Measurements from ENCODE around the gene ST6GALNAC6. TPM values are rescaled to one million over a fixed set of nuclear protein-coding genes. Genes with fewer than 3 reads are reported as not detected.

Gene ST6GALNAC6
- total and polyA plus RNA-seq, 2 of the 4 experiments (the other 2 are of a cell fraction): 35.7 to 48.6 TPM

DNA sequence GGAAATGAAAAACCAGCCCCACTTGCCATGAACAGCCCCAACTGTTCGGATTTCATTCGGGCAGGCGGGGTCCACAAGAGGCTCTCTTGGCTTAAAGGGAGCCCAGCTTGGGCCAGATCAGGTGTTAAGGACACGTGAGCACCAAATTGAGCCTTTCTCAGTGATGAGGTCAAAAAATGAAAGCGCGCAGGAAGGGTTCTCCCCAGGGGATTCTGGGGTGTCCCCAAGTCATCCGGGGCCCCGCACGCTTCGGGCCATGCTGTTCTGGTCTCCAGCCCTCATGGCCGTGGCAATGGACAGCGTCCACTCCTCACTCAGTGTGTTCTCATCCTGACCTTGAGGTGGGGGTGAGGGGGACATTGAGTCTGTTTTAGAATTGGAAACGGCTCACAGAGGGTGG is 32.9 kb downstream of the ST6GALNAC6 start:
- DNase-seq: no peak
- Histone ChIP-seq H4K5ac (ENCODE audit: low read depth, low read length) (no peak overlapping the region), H3K36me3 (ENCODE audit: control insufficient read depth, insufficient read depth, low read length) (peaks cover 22% of the 10 kb centered on the region), H3K9me1 (ENCODE audit: insufficient read depth, low read length) (peaks cover 3% of the 10 kb centered on the region; the same call in 1 of the 2 replicates), H2AK9ac (replicated peaks; ENCODE audit: low read depth, low read length, poor library complexity) (no peak overlapping the region), H3K9me3 (ENCODE audit: control insufficient read depth, insufficient read depth, low read length) (no peaks in the 10 kb centered on the region), H2BK5ac (ENCODE audit: low read depth, low read length, poor library complexity, severe bottlenecking) (no peak overlapping the region), H2BK15ac (ENCODE audit: low read depth, low read length) (no peak overlapping the region), H2AK5ac (ENCODE audit: low read depth, low read length) (no peak overlapping the region), H3K27me3 (ENCODE audit: control insufficient read depth, insufficient read depth, low read length) (no peaks in the 10 kb centered on the region), H3K79me1 (ENCODE audit: low read depth in 1 of 2, low read length in 2 of 2) (no peaks in the 10 kb centered on the region), H3K56ac (ENCODE audit: extremely low read depth, insufficient read depth, low read length) (no peak overlapping the region), H3K4ac (ENCODE audit: low read depth, low read length) (no peak overlapping the region), H2AFZ (replicated peaks; ENCODE audit: low read length, poor library complexity) (no peak overlapping the region), H3K14ac (replicated peaks; ENCODE audit: low read depth, low read length) (no peak overlapping the region), H3K4me1 (ENCODE audit: control insufficient read depth, insufficient read depth, low read length) (no peaks in the 10 kb centered on the region), H3K27ac (ENCODE audit: insufficient read depth, low read length) (no peak overlapping the region), H4K20me1 (ENCODE audit: insufficient read depth, low read length) (0 out of 2 replicates have a peak, but pooled peaks cover 3% of the 10 kb centered on the region), H3K23ac (ENCODE audit: low read depth, low read length) (no peak overlapping the region), H4K91ac (ENCODE audit: insufficient read depth, low read depth, low read length) (no peak overlapping the region), H3K9ac (ENCODE audit: low read depth, low read length) (no peak overlapping the region), H3K4me2 (ENCODE audit: low read depth, low read length) (no peak overlapping the region), H2BK20ac (ENCODE audit: low read depth, low read length) (no peak overlapping the region), H2BK120ac (ENCODE audit: low read depth, low read length) (no peak overlapping the region), H4K8ac (ENCODE audit: low read depth in 2 of 2, low read length in 2 of 2) (no peak overlapping the region), H3K4me3 (ENCODE audit: insufficient read depth, low read depth, low read length) (no peak overlapping the region), H3K18ac (ENCODE audit: low read depth, low read length) (no peak overlapping the region)
- intact Hi-C loops (cut with micrococcal nuclease): no loop called here
- TF ChIP-seq MAZ (IDR thresholded peaks at IDR 0.05; ENCODE audit: borderline replicate concordance, low read depth, low read length) (no peak), POLR2A (IDR thresholded peaks at IDR 0.05; ENCODE audit: low read depth, low read length) (no peak), USF2 (IDR thresholded peaks at IDR 0.05; ENCODE audit: low read depth, low read length) (no peak), BHLHE40 (IDR thresholded peaks at IDR 0.05; ENCODE audit: low read depth, low read length) (no peak), MAFK (IDR thresholded peaks at IDR 0.05; ENCODE audit: low read depth, low read length) (no peak), CEBPB (IDR thresholded peaks at IDR 0.05; ENCODE audit: low read depth, low read length) (no peak), RFX5 (IDR thresholded peaks at IDR 0.05; ENCODE audit: low read depth, low read length) (no peak), SMC3 (IDR thresholded peaks at IDR 0.05; ENCODE audit: low read depth, low read length) (no peak), MXI1 (IDR thresholded peaks at IDR 0.05; ENCODE audit: borderline replicate concordance, low read depth, low read length) (no peak), RAD21 (IDR thresholded peaks at IDR 0.05; ENCODE audit: low read length) (no peak)
- TF ChIP-seq, protein P1, sequence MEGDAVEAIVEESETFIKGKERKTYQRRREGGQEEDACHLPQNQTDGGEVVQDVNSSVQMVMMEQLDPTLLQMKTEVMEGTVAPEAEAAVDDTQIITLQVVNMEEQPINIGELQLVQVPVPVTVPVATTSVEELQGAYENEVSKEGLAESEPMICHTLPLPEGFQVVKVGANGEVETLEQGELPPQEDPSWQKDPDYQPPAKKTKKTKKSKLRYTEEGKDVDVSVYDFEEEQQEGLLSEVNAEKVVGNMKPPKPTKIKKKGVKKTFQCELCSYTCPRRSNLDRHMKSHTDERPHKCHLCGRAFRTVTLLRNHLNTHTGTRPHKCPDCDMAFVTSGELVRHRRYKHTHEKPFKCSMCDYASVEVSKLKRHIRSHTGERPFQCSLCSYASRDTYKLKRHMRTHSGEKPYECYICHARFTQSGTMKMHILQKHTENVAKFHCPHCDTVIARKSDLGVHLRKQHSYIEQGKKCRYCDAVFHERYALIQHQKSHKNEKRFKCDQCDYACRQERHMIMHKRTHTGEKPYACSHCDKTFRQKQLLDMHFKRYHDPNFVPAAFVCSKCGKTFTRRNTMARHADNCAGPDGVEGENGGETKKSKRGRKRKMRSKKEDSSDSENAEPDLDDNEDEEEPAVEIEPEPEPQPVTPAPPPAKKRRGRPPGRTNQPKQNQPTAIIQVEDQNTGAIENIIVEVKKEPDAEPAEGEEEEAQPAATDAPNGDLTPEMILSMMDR (conservative IDR thresholded peaks at IDR 0.05; ENCODE audit: low read depth, low read length): no peak
- TF ChIP-seq, protein P2, sequence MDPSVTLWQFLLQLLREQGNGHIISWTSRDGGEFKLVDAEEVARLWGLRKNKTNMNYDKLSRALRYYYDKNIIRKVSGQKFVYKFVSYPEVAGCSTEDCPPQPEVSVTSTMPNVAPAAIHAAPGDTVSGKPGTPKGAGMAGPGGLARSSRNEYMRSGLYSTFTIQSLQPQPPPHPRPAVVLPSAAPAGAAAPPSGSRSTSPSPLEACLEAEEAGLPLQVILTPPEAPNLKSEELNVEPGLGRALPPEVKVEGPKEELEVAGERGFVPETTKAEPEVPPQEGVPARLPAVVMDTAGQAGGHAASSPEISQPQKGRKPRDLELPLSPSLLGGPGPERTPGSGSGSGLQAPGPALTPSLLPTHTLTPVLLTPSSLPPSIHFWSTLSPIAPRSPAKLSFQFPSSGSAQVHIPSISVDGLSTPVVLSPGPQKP (IDR thresholded peaks at IDR 0.05; ENCODE audit: borderline replicate concordance, low read depth, low read length): no peak
- in situ Hi-C loops (cut with MboI; ENCODE audit: low sequenced_read_pairs): no loop called here
- ChIA-PET POLR2A (ENCODE audit: unreplicated experiment) (no interaction called here), CTCF (no interaction called here)
- dilution Hi-C loops (cut with HindIII; ENCODE audit: low sequenced_read_pairs, unreplicated experiment): no loop called here
- WGBS, 2 experiments (ENCODE audit: extremely low coverage in 2 of 2, insufficient read length in 1 of 2): 100% methylated on average over 3 of the region's 13 CpGs; no CpG with 5 or more reads in 1 of the 2 experiments
- no peak for ATAC-seq (ENCODE audit: low read depth)
- BruUV-seq (replicated peaks): TSS peak; percentile 77

Measured in IMR-90 (cell line).